Epithelial cell of prostate (primary cell): ENCODE measurements around the gene FASLG.
A peak's percentile ranks its signal among the peaks of the same experiment; 100 is the strongest.
"Not testable (repeated sequence)": the region's sequence is repeated elsewhere in the genome, so short reads cannot be mapped to it uniquely, and the experiment has no call there.

Experiments used
- DNase-seq: peaks from one replicate; pipeline ENCODE4 v3.0.0-alpha.2; 2011; ENCODE audit warnings: low read depth, low spot score
- H3K27ac ChIP-seq: fragments of 450-650 bp; 2 replicates; pipeline ENCODE4 v1.5.1; 2017; ENCODE audit warnings: mild to moderate bottlenecking

Gene FASLG

DNA sequence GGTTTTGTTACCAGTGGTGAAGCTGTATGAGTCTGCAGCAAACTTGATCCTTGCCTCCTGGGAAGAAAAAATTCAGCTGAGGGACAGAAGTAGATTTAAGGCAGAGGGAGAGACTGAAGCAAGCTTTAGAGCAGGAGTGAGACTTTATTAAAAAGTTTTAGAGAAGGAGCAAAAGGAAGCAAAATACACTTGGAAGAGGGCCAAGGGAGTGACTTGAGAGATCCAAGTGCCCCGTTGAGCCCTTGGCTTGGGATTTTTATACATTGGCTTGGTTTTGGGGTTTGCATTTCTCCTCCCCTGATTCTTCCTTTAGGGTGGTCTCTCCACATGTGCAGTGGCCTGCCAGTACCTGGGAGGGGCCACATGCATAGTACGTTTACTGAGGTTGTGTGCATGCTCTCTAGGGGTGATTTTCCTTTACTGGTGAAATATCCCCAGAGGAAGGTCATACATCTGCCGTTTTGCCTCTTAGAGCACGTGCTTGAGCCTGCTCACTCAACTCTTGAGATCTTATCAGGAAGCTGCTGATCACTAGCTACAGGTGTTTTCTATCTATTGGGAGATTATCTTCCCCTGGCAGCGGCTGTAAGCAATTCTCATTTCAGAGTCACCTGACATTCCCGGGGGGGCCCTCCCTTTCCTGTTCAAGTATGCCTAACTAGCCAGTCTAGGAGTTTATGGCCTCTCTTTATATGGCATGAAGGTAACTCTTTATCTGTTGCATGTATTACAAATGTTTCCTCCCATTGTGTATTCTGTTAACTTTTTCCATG, 20.3 kb downstream of the FASLG start:
- DNase-seq = no peak
- no peak overlapping the region for H3K27ac ChIP-seq

DNA sequence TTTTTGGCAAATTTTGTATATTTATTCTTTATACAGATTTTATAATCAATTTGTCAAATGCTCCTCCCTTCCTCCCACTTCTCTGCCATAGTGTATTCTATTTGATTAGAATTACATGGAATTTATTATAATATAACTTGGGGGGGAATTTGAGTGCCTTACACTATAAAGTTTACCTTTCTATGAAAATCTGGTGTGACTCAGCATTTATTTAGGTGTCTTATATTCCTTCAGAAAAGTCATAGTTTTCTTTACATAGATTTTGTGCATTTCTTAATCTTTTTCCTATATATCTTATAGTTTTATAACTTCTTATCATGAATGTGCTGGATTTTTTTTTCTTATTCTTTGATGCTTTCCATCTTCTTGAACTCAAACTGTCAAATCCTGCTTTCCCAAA, 21.3 kb downstream of the FASLG start:
- no peak for DNase-seq
- no peak overlapping the region for H3K27ac ChIP-seq

DNA sequence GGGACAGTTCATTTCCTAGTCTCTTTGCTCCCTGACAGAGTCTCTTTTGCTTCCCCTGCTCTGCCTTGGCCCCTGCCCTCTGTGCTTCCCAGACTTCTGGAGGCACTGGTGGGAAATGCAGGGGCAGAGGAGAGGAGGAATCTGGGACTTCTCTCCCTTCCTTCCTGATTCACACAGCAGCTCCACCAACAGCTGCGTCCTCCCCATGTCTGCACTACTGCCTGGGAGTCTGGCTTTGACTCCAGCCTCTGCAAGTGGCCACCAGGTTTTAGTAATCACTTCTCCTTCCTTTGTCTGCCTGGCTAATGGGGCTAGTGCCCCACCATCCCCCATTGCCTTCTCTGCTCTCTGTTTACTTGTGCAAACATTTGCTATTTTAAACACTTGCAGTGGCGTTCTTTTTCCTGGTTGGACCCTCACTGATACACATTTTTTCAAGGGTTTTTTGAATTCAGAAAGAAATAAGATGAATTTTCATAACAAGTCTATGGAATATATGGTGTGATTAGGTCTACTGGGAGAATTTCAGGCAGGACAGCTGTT, 21.9 kb downstream of the FASLG start:
- H3K27ac ChIP-seq = no peak overlapping the region
- DNase-seq = no peak

DNA sequence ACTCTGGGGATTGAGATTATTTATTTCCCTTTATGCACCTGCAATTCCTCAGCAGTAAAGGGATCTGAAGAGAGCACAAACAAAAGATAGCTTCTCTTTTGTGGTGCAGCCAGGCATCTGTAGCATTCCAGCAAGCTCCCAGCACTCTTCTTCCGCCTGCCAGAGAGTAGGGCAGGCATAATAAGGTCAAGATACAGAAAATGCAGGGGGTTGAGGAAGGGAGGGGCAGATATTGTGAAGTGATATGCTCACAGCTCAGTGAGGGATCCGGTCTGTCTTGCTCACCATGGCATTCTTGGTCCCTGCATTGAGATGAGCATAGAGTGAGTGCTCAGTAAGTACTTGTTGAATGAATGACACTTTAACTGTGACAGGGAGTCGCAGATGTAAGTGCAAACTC, 23.9 kb downstream of the FASLG start:
- no peak overlapping the region for H3K27ac ChIP-seq
- DNase-seq = no peak

DNA sequence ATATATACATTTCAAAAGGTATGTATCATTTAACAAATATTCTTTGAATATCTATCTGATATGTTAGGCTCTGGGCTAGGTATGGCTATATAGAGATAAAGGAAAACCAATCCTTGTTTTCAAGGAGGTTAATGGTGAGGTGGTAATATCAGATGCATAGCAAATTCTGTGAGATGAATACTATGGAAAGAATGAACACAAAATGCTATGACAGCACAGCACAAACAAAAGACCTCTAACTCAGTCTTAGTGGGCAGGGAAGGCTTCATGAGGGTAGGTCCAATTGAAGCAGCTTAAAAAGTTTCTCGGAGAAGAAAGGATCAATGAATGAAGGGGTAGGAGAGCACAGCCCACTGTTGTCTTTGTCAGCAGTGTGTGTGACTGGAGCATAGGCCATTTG, 27.2 kb downstream of the FASLG start:
- no peak overlapping the region for H3K27ac ChIP-seq
- DNase-seq = no peak

DNA sequence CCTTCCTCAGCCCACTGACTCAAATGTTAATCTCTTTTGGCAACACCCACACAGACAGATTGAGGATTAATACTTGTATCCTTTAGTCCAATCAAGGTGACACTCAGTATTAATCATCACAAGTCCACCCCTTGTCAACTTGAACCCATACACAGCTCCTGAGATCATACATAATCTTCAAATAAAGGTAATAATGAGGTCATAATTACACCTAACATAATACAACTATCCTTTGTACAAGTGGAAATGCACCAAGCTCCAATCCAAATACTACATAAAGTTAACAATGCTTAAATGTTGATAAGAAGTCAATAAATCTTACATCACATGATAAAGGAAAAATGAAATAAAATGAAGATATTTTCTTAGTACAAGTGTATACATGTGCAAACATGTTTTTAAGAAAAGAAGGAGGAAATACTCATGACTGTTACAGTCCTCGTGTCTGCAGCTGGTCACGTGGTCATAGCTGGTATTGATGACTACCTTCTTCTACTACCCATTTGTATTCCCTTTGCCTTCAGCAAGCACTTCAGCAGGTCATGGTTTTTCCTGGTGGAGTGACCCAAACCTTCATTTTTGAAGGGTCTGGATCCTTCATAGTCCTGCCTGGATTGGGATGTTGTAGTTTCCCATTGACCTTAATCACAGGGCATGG, 29.7 kb downstream of the FASLG start:
- peak overlapping the region; percentile 35 for H3K27ac ChIP-seq
- DNase-seq = peak; percentile 27

DNA sequence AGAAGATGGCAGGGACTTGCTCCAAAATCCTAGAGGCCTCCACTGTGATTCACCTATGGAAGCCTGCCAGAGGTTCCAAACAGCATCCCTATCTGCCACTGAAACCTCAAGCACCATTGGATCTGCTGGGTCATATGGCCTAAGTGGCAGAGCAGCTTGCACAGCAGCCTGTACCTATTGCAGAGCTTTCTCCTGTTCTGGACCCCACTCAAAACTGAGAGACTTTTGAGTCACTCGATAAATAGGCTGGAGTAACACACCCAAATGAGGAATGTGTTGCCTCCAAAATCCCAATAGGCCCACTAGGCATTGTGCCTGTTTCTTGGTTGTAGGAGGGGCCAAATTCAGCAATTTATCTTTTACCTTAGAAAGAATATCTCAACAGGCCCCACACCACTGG, 32.0 kb downstream of the FASLG start:
- H3K27ac ChIP-seq = not testable (repeated sequence)

DNA sequence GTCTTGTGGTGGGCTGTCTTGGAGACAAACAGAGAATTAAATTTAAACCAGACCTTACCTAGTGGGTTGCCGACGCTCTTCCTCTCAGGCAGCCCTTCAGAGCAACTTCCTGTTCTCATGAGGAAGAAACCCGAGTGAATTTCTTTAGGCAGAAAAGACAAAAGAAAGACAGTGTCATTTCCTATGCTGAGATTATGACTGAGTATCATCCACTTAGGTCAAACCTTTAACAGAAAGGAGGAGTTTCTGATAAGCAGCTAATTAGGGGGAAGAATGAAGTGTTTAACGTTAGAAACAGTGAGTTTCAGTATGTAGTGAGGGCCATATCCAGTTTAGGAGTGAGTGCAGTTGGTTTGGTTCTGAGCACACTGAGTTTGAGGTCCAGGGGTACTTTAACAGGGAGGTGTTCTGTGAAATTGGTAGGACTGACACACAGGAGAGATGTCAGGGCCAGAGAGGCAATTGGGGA, 38.7 kb downstream of the FASLG start:
- DNase-seq = no peak
- H3K27ac ChIP-seq = peak overlapping the region; percentile 64

More for the DNA sequence above, 32.0 kb downstream of the FASLG start:
- DNase-seq = not testable (repeated sequence)

DNA sequence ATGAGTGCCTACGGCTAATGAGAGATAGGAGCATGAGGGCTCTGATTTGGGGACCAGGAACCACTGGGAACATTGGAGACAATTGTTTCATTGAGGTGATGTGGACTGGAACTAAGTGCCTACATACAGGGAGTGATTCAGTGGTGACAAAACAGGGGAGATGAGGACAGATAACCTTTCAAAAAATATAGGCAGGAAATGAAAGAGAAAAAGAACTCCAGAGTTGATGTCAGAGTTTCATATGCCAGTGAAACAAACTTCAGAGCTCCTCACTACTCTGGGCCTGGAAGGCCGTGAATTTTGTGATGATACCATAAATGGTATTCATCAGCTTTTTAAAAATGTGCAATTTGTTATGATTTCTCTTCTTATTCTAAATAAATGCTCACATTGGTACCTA, 39.3 kb downstream of the FASLG start:
- H3K27ac ChIP-seq = peak overlapping the region; percentile 64
- no peak for DNase-seq

DNA sequence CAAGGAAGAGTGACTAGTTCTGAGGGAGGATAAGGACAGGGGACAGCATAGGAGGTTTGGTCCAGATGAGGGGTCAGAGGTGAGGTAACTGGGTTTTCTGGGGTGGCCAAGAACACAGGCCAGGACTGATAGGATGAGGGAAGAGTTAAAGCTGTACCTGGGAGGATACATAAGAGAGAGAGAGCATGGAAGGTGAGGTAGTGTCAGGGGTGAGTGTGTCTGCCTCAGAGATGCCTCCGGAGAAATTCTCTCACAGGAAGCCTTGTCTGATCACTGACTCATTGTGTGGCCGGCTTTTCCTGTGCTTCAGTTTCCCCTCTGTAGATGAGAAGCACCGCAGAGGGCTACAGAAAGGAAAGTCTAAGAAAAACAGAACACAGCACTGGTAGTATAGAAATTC, 40.2 kb downstream of the FASLG start:
- peak overlapping the region; percentile 64 for H3K27ac ChIP-seq
- DNase-seq = peak; percentile 60

DNA sequence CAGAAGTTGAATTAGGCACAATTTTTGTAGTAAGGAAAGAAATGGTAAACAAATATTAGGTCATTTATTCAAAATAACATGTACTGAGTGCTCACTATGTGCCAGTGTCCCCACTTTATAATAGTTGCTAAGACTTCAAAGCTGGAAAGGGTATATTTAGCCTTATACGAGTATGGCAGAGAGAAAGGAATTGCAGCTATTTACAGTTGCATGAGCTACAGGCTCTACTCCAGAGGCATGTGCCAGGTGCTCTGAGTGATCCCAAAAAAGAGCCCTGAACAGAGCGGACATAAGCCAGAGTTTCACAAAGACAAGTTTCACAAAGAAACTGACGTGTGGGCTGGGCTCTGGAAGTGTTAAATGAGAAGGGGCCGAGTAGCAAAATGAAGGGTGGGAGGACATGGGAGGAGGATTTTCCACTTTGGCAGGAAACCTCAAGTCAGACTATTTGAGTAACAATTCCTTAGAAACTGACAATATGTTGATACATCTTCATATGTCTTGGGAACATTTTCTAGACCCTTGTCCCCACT, 40.9 kb downstream of the FASLG start:
- peak overlapping the region; percentile 64 for H3K27ac ChIP-seq
- DNase-seq = no peak

DNA sequence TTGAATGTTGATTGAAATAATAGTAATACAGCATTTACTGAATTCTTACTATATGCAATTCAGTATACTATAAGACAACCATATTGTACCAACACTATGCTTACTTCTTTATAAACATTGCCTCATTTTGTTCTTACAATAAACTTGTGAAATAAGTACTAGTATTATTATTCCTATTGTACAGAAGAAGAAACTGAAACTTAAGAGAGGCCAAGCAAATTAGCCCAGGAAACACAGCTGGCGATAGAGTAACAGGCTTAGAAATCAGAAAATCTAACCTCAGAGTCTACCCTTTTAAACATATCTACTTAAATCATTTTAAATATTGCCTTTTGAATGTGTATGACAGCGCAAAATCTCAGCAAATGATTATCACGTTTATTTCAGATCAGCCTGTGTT, 41.7 kb downstream of the FASLG start:
- no peak for DNase-seq
- H3K27ac ChIP-seq = no peak overlapping the region

DNA sequence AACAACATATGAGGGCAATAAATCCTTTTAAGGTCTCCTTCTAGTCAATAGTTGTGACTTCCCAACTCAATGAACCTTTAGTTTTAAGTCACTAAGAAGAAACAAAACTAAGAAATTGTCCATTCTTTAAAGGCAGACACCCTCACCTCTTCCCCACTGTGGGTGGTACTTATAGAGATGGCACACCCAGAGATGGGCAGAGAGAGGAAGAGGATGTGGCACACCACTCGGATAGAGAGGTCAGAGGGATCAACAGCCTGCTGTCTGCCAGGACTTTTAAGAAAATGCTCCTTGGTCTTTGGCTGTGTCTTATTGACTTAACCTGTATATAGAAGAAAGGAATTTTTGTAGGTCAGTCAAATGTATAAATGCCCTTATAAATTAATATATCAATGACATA, 45.1 kb downstream of the FASLG start:
- H3K27ac ChIP-seq = no peak overlapping the region

DNA sequence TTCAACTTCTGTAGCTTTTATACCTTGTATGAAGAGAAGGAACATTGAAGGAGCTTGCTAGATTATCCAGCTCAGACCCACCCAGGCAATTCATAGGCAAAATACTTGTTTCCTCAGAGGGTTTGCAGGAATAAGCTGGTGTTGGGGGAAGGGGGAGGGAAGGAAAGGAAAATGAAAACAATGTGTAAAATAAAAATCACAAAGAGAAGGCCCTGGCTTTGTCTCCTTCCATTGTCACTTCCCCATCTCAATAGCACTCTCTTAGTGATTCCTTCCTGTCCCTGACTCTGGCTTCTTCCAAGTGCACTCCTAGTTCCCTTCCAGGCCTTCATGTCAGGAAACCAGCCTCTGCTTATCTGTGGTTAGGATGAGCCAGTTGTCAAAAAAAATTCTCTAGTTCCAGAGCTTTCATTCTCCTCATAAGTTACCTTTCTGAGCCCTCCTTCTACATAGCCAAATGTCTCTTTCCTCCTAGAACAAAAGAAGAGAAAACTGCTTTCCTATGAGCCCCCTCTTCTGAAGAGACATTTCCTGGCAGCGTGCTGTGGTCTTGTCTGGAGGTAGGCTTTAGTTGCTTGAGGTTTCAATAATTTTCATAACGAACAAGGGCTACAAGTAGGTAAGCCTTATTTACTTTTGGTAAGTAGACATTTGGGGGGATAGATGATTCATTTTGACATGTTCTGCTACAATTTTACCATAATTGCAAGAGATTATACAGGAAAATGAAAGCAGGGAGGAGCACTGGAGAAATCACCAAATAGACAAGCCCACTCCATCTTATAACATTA, 45.7 kb downstream of the FASLG start:
- H3K27ac ChIP-seq = no peak overlapping the region
- DNase-seq = no peak

More for the DNA sequence above, 45.1 kb downstream of the FASLG start:
- no peak for DNase-seq

DNA sequence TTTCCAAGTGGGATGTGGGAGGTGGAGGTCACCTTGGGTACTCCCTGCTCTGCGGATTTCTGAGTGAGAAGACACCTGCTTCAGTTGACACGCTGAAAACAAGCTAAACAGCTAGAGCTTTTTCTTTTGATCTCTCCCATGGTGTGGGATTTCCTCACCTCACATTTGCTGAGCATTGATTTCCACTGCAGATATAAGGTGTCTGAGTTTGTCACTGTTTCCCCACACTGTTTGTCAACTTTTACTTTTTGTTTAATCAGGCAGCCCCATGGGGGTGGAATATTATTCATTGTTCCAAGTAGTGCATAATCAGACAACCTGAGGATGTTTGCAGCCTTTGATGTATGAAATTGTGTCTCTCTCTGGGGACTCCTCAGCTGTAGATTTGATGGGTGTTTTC, 49.5 kb downstream of the FASLG start:
- DNase-seq = no peak

DNA sequence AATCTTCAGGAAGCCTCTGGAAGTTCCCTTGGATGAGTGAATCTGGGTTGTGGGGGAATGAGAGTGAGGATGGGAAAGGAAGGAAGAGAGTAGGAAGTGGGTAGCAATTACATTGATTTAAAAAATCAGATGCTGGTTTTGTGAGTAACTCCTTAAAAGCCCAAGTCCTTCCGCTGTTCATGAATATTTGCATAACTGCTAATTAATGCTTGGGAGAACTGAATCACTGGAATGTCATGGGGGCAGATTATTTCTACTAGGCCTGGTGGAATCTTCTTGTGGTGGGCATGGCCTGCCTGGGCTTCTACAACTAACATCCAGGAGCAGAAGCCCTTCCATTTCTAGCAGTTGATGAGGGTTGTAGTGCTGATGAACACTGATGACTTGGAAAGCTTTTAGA, 52.7 kb downstream of the FASLG start:
- DNase-seq = no peak
- no peak overlapping the region for H3K27ac ChIP-seq

More for the DNA sequence above, 49.5 kb downstream of the FASLG start:
- no peak overlapping the region for H3K27ac ChIP-seq

DNA sequence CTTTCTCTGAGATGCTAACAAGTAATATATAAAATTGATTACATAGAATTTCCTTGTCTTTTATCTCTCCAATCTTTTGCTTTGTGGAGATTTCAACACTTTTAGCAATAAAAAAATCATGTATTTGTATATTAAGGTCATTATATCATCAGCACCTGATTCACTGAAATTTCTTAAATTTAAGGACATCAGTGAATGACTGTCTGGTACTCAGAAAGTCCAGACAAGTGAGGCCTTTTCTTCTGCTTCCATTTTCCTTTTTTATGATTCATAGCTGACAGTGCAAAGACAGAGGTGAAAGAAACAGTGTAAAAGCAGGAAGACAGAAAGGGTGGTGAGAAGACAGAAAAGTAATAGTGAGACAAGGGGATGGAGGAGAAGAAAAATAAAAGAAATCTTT, 54.6 kb downstream of the FASLG start:
- DNase-seq = no peak
- no peak overlapping the region for H3K27ac ChIP-seq
